ENCODE measurements around the gene DTD1.

Gene DTD1

DNA sequence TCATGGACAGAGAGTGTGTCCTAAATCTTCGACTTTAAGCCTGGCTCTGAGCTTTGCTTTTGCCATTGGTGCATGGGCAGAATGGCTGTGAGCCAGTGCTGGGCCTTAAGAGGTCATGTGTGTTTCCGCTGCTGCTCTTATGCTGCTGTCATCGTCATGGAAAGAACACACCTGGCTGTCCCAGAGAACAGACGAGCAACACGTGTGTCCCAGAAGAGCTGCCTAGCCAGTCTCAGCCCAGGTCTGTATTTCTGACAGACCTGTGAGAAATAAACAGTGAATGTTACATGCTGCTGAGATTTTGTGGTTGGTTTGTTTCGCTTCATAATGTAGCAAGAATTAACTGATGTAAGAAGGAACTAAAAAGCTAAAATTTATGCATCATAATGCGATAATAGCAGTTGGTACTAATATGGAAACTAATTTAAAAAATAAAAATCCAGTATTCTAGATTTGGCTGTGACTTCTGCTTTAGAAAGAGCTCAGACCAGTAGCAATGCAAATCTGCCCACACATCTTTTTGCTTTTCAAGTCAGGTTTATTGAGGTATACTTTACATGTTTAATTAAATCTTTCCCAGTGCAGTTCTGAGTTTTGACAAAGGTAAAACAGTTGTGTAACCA, 214.3 kb downstream of the DTD1 start:
- DNase-seq = no peak

GRCh38 chr20:18805881-18806280, 218.0 kb downstream of the DTD1 start:
- no peak for DNase-seq

DNA sequence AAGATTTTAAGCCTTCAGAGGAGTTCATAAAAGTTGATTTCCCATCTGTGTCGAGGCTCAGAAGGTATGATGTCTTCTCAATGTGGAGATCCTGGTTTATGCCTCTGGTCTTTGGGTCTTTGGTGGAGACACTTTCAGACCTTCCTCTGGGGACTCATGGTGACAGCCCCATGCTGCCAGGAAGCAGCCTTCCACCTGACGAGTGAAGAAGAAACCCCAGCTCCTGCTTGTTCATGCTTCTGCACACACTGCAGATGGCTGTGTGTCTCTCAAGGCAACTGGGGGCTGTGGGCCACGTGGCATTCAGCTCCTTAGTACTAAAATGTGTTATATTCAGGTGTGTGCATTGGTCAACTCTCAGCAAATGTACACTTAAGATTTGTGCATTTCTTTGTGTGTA, 220.9 kb downstream of the DTD1 start:
- DNase-seq = no peak

DNA sequence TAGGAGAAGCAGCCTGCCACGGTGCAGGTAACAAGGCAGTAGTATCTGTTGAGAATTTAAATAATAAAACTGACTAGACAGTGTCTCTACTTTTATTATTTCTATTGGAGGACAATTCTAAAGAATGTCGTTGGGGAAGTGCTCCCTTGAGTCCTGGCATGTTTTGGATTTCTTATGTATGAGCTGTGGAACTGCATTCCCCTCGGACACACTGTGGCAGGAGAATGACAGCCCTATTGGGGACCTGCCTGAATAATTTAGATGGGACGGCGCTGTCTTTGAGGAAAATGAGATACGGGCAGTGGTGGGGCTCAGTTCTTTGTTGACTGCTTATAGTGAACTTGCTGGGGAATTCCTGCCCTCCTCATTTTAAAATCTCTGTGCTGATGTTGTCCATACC, 223.3 kb downstream of the DTD1 start:
- DNase-seq = no peak

- no peak for DNase-seq
These were observed 224.1 kb downstream of the DTD1 start for GRCh38 chr20:18811904-18812303.

DNA sequence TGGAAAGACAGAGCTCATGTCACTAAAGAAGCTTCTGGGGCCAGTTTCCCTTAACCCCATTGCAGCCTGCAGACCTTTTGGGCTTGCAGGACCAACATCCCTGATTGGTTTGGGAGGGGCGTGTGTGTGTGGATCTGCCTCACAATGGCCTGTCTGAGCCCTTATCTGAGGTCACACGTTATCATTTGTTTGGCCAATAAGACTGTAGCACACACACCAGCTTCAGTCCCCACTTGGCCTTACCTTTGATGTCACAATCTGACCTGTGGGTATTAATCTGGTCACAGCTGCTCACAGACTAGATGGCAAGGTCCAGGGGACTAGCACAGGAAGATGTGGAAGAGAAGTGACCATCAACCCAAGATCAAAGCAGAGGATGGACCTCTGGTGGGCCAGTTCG, 225.6 kb downstream of the DTD1 start, which contains the start of gene SCP2D1:
SCP2D1 (plus strand) TSS at position 301 of the 400 bp plus-strand sequence; CDS start at position 334, 33 bp downstream.
- DNase-seq = no peak

DNA sequence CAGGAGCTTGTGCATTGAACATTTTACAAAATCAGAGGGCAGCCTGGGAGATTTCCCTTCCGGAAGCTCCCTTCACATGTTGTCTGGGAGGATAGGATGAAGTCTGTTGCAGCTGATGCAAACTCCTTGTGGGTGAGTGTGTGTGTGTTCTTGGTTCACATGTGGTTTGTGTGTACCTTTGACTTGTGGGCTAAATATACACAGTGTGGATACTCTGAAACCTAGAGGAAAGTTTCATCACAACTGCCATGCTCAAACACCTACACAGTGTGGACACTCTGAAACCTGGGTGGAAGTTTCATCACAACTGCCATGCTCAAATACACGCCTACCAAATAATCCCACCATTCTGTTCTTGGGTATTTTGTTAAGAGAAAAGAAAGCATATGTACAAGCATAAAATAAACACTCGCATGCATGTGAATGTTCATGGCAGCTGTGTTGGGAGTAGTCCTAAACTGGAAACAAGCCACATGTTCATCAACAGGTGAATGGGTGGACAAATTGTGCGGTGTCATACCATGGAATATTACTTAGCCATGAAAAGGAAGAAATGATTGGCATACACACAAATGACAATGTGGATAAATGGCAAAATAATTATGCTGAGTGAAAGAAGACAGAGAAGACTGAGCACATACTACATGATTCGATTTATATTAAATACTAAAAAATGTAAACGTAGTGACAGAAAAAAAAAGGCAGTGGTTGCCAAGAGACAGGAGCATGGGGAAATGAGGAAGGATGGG, 227.5 kb downstream of the DTD1 start:
- no peak for DNase-seq

Measured in NCI-H1694 (cell line).